Effector memory CD4-positive, alpha-beta T cell (primary cell): ENCODE data around the gene GNL1.
"Not testable (repeated sequence)": the region's sequence is repeated elsewhere in the genome, so short reads cannot be mapped to it uniquely, and the experiment has no call there.

Source experiments
- DNase-seq, 3 donors: peaks; one replicate each; pipeline ENCODE4 v3.0.0-alpha.2; 2020
- H3K27ac ChIP-seq: 2 replicates; pipeline ENCODE4 v1.7.0; 2013; ENCODE audit warnings: mild to moderate bottlenecking, low read length, moderate library complexity; ENCODE audit not compliant: insufficient read depth, poor library complexity, severe bottlenecking
- H3K27me3 ChIP-seq: replicated peaks from 2 replicates; pipeline ENCODE4 v1.7.0; 2013; ENCODE audit warnings: mild to moderate bottlenecking, low read length; ENCODE audit not compliant: insufficient read depth, control insufficient read depth, poor library complexity, severe bottlenecking
- H3K36me3 ChIP-seq: 2 replicates; pipeline ENCODE4 v1.7.0; 2013; ENCODE audit warnings: mild to moderate bottlenecking, low read length, moderate library complexity; ENCODE audit not compliant: control insufficient read depth, insufficient read depth
- H3K4me1 ChIP-seq: 2 replicates; pipeline ENCODE4 v1.7.0; 2013; ENCODE audit warnings: low read length, mild to moderate bottlenecking; ENCODE audit not compliant: control insufficient read depth, insufficient read depth, poor library complexity, severe bottlenecking
- H3K4me3 ChIP-seq: 2 replicates; pipeline ENCODE4 v1.7.0; 2013; ENCODE audit warnings: low read length, low read depth, mild to moderate bottlenecking; ENCODE audit not compliant: insufficient read depth, poor library complexity, severe bottlenecking
- H3K9me3 ChIP-seq: 2 replicates; pipeline ENCODE4 v1.7.0; 2013; ENCODE audit warnings: mild to moderate bottlenecking, low read length, moderate library complexity; ENCODE audit not compliant: control insufficient read depth

Gene GNL1

DNA sequence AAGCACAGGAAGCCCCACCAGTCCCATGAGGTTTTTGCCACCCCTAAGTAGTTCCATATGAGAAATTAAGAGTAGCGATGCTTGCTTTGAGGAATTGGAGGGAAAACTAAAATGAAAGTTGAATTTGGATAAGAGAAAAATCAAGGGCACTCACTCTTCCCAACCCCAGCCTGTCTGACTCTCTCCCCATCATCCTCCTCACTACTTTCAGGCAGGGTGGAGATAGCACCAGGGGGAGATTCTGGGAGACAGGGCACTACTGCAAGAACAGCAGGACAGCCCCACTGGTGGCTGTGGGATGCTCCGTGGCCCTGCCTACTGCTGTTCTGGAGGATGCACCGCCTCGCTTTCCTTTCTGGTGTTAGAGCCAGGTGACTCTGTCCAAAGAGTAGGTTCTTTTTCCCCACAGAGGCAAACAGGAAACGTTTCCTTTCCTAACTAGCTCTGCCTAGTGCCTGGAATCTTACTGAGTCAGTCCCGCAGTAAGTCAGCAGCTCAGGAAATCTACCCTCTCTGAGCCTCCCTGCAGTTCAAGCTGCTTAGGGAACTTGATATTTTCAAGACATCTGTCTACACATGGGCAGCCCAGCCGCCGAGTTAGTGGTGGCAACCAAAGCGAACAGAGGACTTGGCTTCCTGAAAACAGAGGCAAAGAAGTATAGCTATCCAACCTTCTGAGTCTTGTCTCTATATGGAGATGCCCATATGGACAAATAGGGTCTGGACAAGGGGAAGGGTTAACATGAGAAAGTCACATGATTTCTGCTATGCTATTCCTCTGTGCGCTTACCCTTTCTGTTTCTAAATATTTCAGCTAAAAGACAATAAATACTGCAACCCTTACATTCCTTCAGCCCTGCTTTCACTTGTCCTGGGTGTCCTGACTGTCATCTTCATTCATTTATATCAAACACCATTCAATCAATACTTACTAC, 55.6 kb downstream of the GNL1 start:
- H3K27ac ChIP-seq = peak overlapping the region; percentile 9
- peak overlapping the region; percentile 26 for H3K4me3 ChIP-seq
- H3K9me3 ChIP-seq = no peaks in the 10 kb centered on the region
- H3K4me1 ChIP-seq = peaks cover 9% of the 10 kb centered on the region
- H3K27me3 ChIP-seq = no peaks in the 10 kb centered on the region
- DNase-seq = no peak
- H3K36me3 ChIP-seq = no peaks in the 10 kb centered on the region

DNA sequence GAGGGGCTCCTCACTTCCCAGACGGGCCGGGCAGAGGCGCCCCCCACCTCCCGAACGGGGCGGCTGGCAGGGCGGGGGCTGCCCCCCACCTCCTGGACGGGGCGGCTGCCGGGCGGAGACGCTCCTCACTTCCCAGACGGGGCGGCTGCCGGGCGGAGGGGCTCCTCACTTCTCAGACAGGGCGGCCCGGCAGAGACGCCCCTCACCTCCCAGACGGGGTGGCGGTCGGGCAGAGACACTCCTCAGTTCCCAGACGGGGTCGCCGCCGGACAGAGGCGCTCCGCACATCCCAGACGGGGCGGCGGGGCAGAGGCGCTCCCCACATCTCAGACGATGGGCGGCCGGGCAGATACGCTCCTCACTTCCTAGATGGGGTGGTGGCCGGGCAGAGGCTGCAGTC, 57.6 kb downstream of the GNL1 start:
- H3K4me3 ChIP-seq, H3K9me3 ChIP-seq, H3K36me3 ChIP-seq, H3K27ac ChIP-seq, DNase-seq, H3K27me3 ChIP-seq: not testable (repeated sequence)
- H3K4me1 ChIP-seq = peaks cover 26% of the 10 kb centered on the region

DNA sequence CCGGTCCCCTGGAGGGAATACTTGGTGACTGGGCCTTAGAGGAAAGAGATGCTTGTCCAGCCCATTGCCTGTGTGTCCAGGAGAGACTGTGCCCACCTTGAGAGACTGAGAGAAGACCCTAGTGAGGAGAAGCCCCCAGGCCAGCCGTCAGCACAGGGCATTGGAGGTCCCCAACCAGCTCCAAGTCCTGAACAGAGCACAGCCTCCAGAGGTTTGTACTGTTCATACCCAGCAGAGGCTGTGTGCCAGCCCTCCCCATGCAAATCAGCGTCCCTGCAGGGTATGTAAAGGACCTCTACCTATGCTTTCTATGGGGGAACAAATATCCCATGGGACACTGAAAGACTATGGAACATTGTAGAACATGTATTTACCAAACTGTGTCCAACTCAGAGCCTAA, 58.6 kb downstream of the GNL1 start:
- Histone ChIP-seq H3K27ac (no peak overlapping the region), H3K36me3 (peaks cover 9% of the 10 kb centered on the region), H3K9me3 (no peaks in the 10 kb centered on the region), H3K27me3 (no peaks in the 10 kb centered on the region), H3K4me3 (no peak overlapping the region), H3K4me1 (peaks cover 36% of the 10 kb centered on the region)
- DNase-seq = no peak

DNA sequence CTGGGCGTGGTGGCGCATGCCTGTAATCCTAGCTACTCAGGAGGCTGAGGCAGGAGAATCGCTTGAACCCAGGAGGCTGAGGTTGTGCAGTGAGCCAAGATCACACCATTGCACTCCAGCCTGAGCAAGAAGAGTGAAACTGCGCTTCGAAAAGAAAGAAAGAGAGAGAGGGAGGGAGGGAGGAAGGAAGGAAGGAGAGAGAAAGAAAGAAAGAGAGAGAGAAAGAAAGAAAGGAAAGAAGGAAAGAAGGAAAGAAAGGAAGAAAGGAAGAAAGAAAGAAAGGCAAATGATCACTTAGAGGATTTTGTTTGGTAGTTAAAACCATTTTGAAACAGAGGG, 59.1 kb downstream of the GNL1 start:
- H3K4me3 ChIP-seq, H3K27me3 ChIP-seq, DNase-seq, H3K9me3 ChIP-seq, H3K27ac ChIP-seq: not testable (repeated sequence)
- peaks cover 40% of the 10 kb centered on the region for H3K4me1 ChIP-seq
- H3K36me3 ChIP-seq = peaks cover 14% of the 10 kb centered on the region

DNA sequence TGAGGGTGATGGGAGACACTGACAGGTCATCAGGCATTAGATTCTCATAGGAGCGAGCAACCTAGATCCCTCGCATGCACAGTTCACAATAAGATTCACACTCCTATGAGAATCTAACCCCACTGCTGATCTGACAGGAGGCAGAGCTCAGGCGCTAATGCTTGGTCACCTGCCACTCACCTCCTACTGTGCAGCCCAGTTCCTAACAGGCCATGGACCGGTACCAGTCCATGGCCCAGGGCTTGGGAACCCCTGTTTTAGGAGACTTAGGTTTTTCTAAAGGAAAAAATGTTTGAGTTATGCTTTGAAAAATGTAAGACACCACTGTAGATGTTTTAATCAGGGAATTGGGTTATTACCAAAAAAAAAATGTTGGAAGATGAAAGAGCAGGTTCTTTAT, 60.3 kb downstream of the GNL1 start:
- H3K27ac ChIP-seq = no peak overlapping the region
- no peaks in the 10 kb centered on the region for H3K9me3 ChIP-seq
- H3K27me3 ChIP-seq = no peaks in the 10 kb centered on the region
- no peak for DNase-seq
- peaks cover 26% of the 10 kb centered on the region for H3K36me3 ChIP-seq
- no peak overlapping the region for H3K4me3 ChIP-seq
- peaks cover 47% of the 10 kb centered on the region for H3K4me1 ChIP-seq

DNA sequence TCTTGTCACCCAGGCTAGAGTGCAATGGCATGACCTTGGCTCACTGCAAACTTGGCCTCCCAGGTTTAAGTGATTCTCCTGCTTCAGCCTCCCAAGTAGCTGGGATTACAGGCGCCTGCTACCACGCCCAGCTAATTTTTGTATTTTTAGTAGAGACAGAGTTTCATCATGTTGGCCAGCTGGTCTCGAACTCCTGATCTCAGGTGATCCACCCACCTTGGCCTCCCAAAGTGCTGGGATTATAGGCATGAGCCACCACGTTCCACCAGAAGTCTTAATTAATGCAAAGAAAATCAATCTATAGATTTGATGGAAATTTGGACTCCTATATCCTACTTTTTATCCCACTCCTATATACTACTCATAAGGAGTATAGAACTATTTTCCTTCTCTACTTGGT, 61.2 kb downstream of the GNL1 start:
- not testable (repeated sequence) for H3K27ac ChIP-seq, H3K27me3 ChIP-seq, DNase-seq, H3K4me3 ChIP-seq, H3K9me3 ChIP-seq
- peaks cover 50% of the 10 kb centered on the region for H3K4me1 ChIP-seq
- peaks cover 35% of the 10 kb centered on the region for H3K36me3 ChIP-seq

DNA sequence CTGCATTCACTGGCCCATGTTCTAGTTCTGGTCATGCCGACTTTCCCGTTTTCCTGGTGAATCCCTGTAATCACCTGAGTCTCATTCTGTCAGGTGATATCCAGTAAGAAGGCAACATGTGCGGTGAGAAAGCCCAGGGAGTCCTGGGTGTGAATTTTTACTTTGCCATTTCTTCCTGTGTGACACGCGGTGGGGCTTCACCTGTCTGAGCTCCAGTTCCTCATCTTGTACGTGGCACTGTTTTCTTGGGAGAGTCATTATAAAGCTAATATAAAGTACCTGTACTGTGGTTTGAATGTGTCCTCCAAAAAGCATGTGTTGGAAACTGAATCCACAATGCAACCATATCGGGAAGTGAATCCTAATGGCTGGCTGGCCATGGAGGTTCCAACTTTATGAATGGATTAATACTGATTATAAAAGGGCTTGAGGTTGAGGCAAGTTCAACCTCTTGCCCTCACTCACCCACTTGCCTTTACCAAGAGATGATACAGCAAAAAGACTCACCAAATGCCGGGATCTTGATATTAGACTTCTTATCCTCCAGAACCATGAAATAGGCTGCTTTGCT, 61.9 kb downstream of the GNL1 start:
- Histone ChIP-seq H3K9me3 (no peaks in the 10 kb centered on the region), H3K36me3 (peaks cover 42% of the 10 kb centered on the region), H3K4me3 (no peak overlapping the region), H3K27me3 (no peaks in the 10 kb centered on the region), H3K4me1 (peaks cover 51% of the 10 kb centered on the region), H3K27ac (peak overlapping the region; percentile 19)
- no peak for DNase-seq

DNA sequence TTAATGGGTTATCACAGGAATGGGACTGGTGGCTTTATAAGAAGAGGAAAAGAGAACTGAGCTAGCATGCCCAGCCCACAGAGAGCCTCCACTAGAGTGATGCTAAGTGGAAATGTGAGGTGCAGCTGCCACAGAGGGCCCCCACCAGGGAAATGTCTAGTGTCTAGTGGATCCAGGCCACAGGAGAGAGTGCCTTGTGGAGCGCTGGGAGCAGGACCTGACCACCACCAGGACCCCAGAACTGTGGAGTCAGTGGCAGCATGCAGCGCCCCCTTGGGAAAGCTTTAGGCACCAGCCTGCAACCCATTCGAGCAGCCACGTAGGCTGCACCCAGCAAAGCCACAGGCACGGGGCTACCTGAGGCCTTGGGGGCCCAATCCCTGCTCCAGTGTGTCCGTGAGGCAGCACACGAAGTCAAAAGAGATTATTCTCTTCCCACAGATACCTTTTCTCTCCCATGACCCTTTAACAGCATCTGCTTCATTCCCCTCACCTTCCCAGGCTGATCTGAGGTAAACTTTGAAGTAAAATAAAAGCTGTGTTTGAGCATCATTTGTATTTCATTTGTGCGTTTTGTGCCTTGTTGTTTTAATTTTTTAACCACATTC, 62.5 kb downstream of the GNL1 start:
- H3K36me3 ChIP-seq = peaks cover 42% of the 10 kb centered on the region
- H3K4me3 ChIP-seq = no peak overlapping the region
- H3K27me3 ChIP-seq = no peaks in the 10 kb centered on the region
- no peak for DNase-seq
- peak overlapping the region; percentile 97 for H3K27ac ChIP-seq
- peaks cover 51% of the 10 kb centered on the region for H3K4me1 ChIP-seq
- no peaks in the 10 kb centered on the region for H3K9me3 ChIP-seq

DNA sequence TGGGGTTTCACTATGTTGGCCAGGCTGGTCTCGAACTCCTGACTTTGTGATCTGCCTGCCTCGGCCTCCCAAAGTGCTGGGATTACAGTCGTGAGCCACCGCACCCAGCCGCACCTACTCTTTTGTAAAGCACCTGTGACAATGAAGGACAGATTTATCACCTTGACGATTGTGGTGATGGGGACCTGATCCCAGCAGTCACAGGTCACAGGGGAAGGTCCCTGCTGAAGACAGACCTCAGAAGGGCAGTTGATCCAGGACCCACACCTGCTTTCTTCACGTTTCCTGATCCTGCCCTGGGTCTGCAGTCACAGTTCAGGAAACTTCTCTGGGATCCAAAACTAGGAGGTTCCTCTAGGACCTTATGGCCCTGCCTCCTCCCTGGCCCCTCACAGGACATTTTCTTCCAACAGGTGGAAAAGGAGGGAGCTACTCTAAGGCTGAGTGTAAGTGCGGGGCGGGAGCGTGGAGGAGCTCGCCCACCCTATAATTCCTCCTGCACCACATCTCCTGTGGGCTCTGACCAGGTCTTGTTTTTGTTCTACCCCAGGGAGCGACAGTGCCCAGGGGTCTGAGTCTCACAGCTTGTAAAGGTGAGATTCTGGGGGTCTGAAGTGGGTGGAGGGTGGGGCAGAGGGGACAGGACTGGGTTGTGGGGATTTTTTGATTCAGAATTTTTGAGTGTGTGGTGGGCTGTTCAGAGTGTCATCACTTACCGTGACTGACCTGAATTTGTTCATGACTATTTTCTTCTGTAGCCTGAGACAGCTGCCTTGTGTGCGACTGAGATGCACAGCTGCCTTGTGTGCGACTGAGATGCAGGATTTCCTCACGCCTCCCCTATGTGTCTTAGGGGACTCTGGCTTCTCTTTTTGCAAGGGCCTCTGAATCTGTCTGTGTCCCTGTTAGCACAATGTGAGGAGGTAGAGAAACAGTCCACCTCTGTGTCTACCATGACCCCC, 64.0 kb downstream of the GNL1 start:
- Histone ChIP-seq H3K4me1 (peaks cover 51% of the 10 kb centered on the region), H3K27ac (peak overlapping the region; percentile 97), H3K4me3 (peak overlapping the region; percentile 99), H3K27me3 (no peaks in the 10 kb centered on the region), H3K36me3 (peaks cover 42% of the 10 kb centered on the region), H3K9me3 (no peaks in the 10 kb centered on the region)
- DNase-seq = no peak
